ENCODE results near the gene NPHP1. TPM values are rescaled to one million over a fixed set of nuclear protein-coding genes. Genes with fewer than 3 reads are reported as not detected.
"Not testable (repeated sequence)": the region's sequence is repeated elsewhere in the genome, so short reads cannot be mapped to it uniquely, and the experiment has no call there.

Gene NPHP1
- total RNA-seq, 6 experiments from 2014 or later = 5.5 to 8.7 (median 6.3) TPM

DNA sequence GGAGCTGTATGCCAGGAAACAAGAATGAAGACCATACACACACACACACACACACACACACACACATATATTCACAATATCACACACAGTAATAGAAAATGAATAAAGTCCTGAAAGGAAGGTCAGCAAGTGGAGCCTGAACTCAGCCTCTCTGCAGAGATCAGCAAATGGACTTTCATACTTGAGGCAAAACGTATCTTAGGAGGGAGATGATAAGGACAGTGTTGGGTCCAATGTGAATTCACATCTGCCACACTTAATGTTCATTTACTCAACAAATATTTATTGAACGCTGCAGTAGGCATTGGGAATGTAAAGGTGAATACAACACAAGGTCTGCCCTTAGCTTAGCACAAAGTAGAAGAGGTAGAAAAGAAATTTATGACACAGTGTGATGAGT, 10.3 kb upstream of the NPHP1 start:
- Mint-ChIP-seq H3K4me1 (ENCODE audit: low read depth) (peaks cover 20% of the 10 kb centered on the region), H3K27me3 (ENCODE audit: insufficient read depth) (peaks cover 34% of the 10 kb centered on the region), H3K9me3 (no peaks in the 10 kb centered on the region; the same call in 1 of the 2 replicates), H3K27ac (no peak overlapping the region), H3K36me3 (ENCODE audit: low read depth) (peaks cover 8% of the 10 kb centered on the region; the same call in 1 of the 2 replicates), H3K4me3 (no peak overlapping the region)
- no peak for DNase-seq
- TF ChIP-seq, protein P1, sequence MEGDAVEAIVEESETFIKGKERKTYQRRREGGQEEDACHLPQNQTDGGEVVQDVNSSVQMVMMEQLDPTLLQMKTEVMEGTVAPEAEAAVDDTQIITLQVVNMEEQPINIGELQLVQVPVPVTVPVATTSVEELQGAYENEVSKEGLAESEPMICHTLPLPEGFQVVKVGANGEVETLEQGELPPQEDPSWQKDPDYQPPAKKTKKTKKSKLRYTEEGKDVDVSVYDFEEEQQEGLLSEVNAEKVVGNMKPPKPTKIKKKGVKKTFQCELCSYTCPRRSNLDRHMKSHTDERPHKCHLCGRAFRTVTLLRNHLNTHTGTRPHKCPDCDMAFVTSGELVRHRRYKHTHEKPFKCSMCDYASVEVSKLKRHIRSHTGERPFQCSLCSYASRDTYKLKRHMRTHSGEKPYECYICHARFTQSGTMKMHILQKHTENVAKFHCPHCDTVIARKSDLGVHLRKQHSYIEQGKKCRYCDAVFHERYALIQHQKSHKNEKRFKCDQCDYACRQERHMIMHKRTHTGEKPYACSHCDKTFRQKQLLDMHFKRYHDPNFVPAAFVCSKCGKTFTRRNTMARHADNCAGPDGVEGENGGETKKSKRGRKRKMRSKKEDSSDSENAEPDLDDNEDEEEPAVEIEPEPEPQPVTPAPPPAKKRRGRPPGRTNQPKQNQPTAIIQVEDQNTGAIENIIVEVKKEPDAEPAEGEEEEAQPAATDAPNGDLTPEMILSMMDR (IDR thresholded peaks at IDR 0.05) = no peak

DNA sequence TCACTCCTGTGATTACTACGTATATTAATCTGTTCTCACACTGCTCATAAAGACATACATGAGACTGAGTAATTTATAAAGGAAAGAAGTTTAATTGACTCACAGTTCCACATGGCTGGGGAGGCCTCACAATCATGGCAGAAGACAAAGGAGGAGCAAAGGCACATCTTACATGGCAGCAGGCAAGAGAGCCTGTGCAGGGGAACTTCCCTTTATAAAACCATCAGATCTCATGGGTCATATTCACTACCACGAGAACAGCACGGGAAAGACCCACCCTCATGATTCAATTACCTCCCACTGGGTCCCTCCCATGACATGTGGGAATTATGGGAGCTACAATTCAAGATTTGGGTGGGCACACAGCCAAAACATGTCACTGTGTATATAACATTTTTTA, 8.7 kb upstream of the NPHP1 start:
- not testable (repeated sequence) for DNase-seq, H3K4me3 Mint-ChIP-seq, H3K27ac Mint-ChIP-seq, H3K9me3 Mint-ChIP-seq
- peaks cover 29% of the 10 kb centered on the region for H3K27me3 Mint-ChIP-seq (ENCODE audit: insufficient read depth)
- H3K36me3 Mint-ChIP-seq (ENCODE audit: low read depth) = peaks cover 19% of the 10 kb centered on the region
- peaks cover 15% of the 10 kb centered on the region for H3K4me1 Mint-ChIP-seq (ENCODE audit: low read depth)

DNA sequence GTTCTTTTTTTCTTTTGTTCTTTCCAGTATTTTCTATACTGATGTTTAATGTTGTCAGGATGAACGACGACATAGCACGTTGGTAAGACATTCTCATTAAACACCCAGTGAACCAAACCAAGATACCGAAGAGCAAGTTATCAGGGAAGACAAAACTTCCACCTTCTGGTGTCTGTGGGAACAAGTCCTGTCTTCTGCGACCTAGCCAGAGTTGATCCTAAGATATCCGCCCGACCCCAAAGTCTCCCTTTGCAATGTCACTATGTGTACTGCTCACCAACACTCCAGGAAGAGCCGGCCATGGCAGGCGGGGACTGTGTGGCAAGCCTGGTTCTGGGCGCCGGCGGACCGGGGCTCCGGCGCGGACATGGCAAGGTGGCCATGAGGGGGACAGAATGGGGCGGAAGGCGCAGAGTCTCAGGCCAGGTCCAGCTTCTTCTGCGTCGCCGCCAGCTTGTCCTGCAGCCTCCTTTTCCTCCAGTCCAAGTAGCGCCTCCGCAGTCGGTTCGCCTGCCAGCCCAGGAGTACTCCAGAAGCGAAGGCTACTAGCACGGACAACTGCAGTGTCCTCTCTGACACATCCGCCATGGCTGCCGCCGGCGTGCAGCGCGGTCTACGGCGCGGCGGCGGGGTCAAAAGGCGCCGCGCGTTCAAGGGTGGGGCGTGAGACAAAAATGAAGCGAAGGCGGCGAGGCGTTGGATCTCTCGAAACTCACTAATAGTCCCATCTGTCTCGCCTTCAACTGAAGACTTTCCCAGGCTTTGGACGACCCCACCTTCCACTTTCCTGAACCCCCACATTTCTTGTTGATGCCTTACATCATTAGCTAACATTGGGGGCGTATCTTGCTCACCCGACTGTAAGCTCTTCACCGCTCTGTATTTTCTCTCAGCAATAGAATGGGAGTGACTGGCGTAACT, 7.4 kb upstream of the NPHP1 start, which contains the start of gene MTLN:
TSS of gene MTLN (minus strand) at position 610 of the 921 bp plus-strand sequence. CDS start at position 588, 22 bp downstream.
- peak within 1 kb of the TSS; percentile 97 for H3K4me3 Mint-ChIP-seq
- H3K36me3 Mint-ChIP-seq (ENCODE audit: low read depth) = peaks cover 19% of the 10 kb centered on the region
- TF ChIP-seq, protein P1 (IDR thresholded peaks at IDR 0.05) = no peak; the same call in none of the 2 replicates
- H3K27me3 Mint-ChIP-seq (ENCODE audit: insufficient read depth) = peaks cover 26% of the 10 kb centered on the region
- H3K27ac Mint-ChIP-seq = peak within 1 kb of the TSS; percentile 87
- no peaks in the 10 kb centered on the region; the same call in 1 of the 2 replicates for H3K9me3 Mint-ChIP-seq
- peak; percentile 76 for DNase-seq
- peaks cover 15% of the 10 kb centered on the region for H3K4me1 Mint-ChIP-seq (ENCODE audit: low read depth)

DNA sequence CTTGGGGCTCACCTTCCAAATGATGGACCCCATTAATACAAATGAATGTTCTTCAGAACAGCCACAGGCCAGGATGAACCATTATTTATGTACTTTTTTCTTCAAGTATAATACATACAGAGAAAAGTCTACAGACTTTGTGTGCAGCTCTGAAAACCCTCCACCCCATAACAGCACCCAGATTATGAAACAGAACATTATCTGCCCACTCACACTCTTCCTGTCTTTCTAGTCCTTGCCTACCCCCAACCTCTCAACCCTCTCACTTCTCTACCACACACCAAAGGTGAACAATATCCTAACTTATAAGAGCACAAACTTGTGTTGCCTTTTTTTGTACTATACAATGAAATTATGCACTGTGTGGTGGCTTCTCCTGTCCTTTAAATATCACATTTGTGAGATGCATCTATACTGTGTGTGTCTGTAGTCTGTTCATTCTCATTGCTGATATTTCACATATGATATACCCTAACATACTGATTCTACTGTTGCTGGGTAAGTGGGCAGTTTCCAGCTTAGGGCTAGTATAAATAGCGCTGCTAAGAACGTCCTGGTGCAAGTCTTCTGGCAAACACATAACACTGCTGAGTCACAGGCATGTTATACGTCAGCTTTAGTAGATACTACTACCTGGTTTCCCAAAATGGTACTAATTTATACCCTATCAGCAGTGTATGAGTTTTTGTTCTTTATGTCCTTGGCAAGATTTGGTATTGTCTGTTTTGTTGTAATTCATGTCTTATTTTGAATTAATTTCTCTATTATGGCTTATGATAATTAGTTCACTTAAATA, 1.0 kb upstream of the NPHP1 start:
- peak overlapping the region; percentile 87 for H3K27ac Mint-ChIP-seq
- H3K4me1 Mint-ChIP-seq (ENCODE audit: low read depth) = peaks cover 28% of the 10 kb centered on the region
- no peaks in the 10 kb centered on the region for H3K9me3 Mint-ChIP-seq
- peak overlapping the region; percentile 89 for H3K4me3 Mint-ChIP-seq
- peaks cover 12% of the 10 kb centered on the region for H3K36me3 Mint-ChIP-seq (ENCODE audit: low read depth)
- DNase-seq = no peak
- no peaks in the 10 kb centered on the region for H3K27me3 Mint-ChIP-seq (ENCODE audit: insufficient read depth)
- TF ChIP-seq, protein P1 (IDR thresholded peaks at IDR 0.05) = no peak

DNA sequence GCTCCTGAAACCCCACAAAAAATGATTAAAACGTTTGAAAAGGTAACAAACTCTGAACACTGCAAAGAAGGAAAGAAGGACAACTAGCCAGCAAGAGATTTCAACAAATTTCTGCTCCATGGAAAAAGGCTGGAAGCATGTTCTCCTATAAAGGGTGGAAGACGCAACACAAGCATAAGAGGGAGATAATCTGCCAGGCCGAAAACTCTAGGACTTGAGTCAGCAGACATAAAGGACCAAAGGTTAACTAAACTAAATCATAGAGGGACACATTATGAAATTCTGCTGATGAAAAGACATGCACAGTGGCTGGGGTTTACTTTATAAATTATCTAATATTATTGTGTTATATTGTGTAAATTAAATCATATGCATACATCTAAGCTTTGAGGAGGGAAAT, 6.8 kb downstream of the NPHP1 start:
- Mint-ChIP-seq H3K27me3 (ENCODE audit: insufficient read depth) (no peaks in the 10 kb centered on the region; the same call in none of the 2 replicates), H3K27ac (no peak overlapping the region), H3K36me3 (ENCODE audit: low read depth) (no peaks in the 10 kb centered on the region), H3K4me1 (ENCODE audit: low read depth) (no peaks in the 10 kb centered on the region), H3K9me3 (no peaks in the 10 kb centered on the region), H3K4me3 (no peak overlapping the region)
- TF ChIP-seq, protein P1 (IDR thresholded peaks at IDR 0.05) = no peak
- no peak for DNase-seq
